ENCODE measurements around the gene LEKR1.
A peak's percentile ranks its signal among the peaks of the same experiment; 100 is the strongest.

The LEKR1 gene

GRCh38 chr3:157082305-157082982 lies 256.3 kb downstream of the LEKR1 start:
- no peaks in the 10 kb centered on the region for H3K36me3 ChIP-seq (ENCODE audit: insufficient read depth, low read length)
- peaks cover 27% of the 10 kb centered on the region for H3K4me1 ChIP-seq (ENCODE audit: insufficient read depth, low read length)
- H3K9me3 ChIP-seq (ENCODE audit: low read length), result no peaks in the 10 kb centered on the region
- H3K4me3 ChIP-seq (ENCODE audit: low read length), result no peak overlapping the region
- H3K27me3 ChIP-seq (ENCODE audit: insufficient read depth, low read length), result peaks cover 5% of the 10 kb centered on the region
- H2AFZ ChIP-seq (ENCODE audit: low read depth, low read length), result no peak overlapping the region

- H3K27me3 ChIP-seq (ENCODE audit: insufficient read depth, low read length), result peaks cover 5% of the 10 kb centered on the region
- H3K9me3 ChIP-seq (ENCODE audit: low read length), result no peaks in the 10 kb centered on the region
- no peaks in the 10 kb centered on the region for H3K36me3 ChIP-seq (ENCODE audit: insufficient read depth, low read length)
- H3K4me1 ChIP-seq (ENCODE audit: insufficient read depth, low read length), result peaks cover 36% of the 10 kb centered on the region
- H3K4me3 ChIP-seq (ENCODE audit: low read length), result no peak overlapping the region
- no peak overlapping the region for H2AFZ ChIP-seq (ENCODE audit: low read depth, low read length)
Observed at GRCh38 chr3:157083824-157084223, 257.7 kb downstream of the LEKR1 start.

GRCh38 chr3:157086060-157086750 lies 260.1 kb downstream of the LEKR1 start:
- Histone ChIP-seq H2AFZ (ENCODE audit: low read depth, low read length) (no peak overlapping the region), H3K4me1 (ENCODE audit: insufficient read depth, low read length) (peaks cover 23% of the 10 kb centered on the region), H3K36me3 (ENCODE audit: insufficient read depth, low read length) (no peaks in the 10 kb centered on the region), H3K9me3 (ENCODE audit: low read length) (no peaks in the 10 kb centered on the region), H3K4me3 (ENCODE audit: low read length) (no peak overlapping the region), H3K27me3 (ENCODE audit: insufficient read depth, low read length) (peaks cover 5% of the 10 kb centered on the region)

GRCh38 chr3:157086775-157087174 lies 260.6 kb downstream of the LEKR1 start:
- H2AFZ ChIP-seq (ENCODE audit: low read depth, low read length), result no peak overlapping the region
- no peaks in the 10 kb centered on the region for H3K9me3 ChIP-seq (ENCODE audit: low read length)
- H3K36me3 ChIP-seq (ENCODE audit: insufficient read depth, low read length), result no peaks in the 10 kb centered on the region
- H3K4me1 ChIP-seq (ENCODE audit: insufficient read depth, low read length), result peaks cover 19% of the 10 kb centered on the region
- peaks cover 5% of the 10 kb centered on the region for H3K27me3 ChIP-seq (ENCODE audit: insufficient read depth, low read length)
- H3K4me3 ChIP-seq (ENCODE audit: low read length), result no peak overlapping the region

GRCh38 chr3:157087373-157087772 lies 261.2 kb downstream of the LEKR1 start:
- no peaks in the 10 kb centered on the region for H3K36me3 ChIP-seq (ENCODE audit: insufficient read depth, low read length)
- no peaks in the 10 kb centered on the region for H3K9me3 ChIP-seq (ENCODE audit: low read length)
- peaks cover 16% of the 10 kb centered on the region for H3K4me1 ChIP-seq (ENCODE audit: insufficient read depth, low read length)
- H3K27me3 ChIP-seq (ENCODE audit: insufficient read depth, low read length), result peaks cover 7% of the 10 kb centered on the region
- H3K4me3 ChIP-seq (ENCODE audit: low read length), result peak overlapping the region; percentile 67
- no peak overlapping the region for H2AFZ ChIP-seq (ENCODE audit: low read depth, low read length)

- H3K27me3 ChIP-seq (ENCODE audit: insufficient read depth, low read length), result peaks cover 7% of the 10 kb centered on the region
- H3K4me3 ChIP-seq (ENCODE audit: low read length), result peak overlapping the region; percentile 67
- H3K9me3 ChIP-seq (ENCODE audit: low read length), result no peaks in the 10 kb centered on the region
Observed at GRCh38 chr3:157087780-157088600, 261.8 kb downstream of the LEKR1 start.

GRCh38 chr3:157088601-157089454 lies 262.7 kb downstream of the LEKR1 start:
- no peaks in the 10 kb centered on the region for H3K9me3 ChIP-seq (ENCODE audit: low read length)
- H3K27me3 ChIP-seq (ENCODE audit: insufficient read depth, low read length), result peaks cover 2% of the 10 kb centered on the region
- no peaks in the 10 kb centered on the region for H3K36me3 ChIP-seq (ENCODE audit: insufficient read depth, low read length)
- H3K4me3 ChIP-seq (ENCODE audit: low read length), result peak overlapping the region; percentile 67
- H3K4me1 ChIP-seq (ENCODE audit: insufficient read depth, low read length), result peaks cover 16% of the 10 kb centered on the region
- peak overlapping the region; percentile 61 for H2AFZ ChIP-seq (ENCODE audit: low read depth, low read length)

More at GRCh38 chr3:157087780-157088600, 261.8 kb downstream of the LEKR1 start:
- H2AFZ ChIP-seq (ENCODE audit: low read depth, low read length), result peak overlapping the region; percentile 61
- H3K36me3 ChIP-seq (ENCODE audit: insufficient read depth, low read length), result no peaks in the 10 kb centered on the region
- H3K4me1 ChIP-seq (ENCODE audit: insufficient read depth, low read length), result peaks cover 16% of the 10 kb centered on the region

- no peaks in the 10 kb centered on the region for H3K36me3 ChIP-seq (ENCODE audit: insufficient read depth, low read length)
- peak overlapping the region; percentile 27 for H3K4me3 ChIP-seq (ENCODE audit: low read length)
- H2AFZ ChIP-seq (ENCODE audit: low read depth, low read length), result peak overlapping the region; percentile 61
- H3K27me3 ChIP-seq (ENCODE audit: insufficient read depth, low read length), result peaks cover 2% of the 10 kb centered on the region
- H3K4me1 ChIP-seq (ENCODE audit: insufficient read depth, low read length), result peaks cover 16% of the 10 kb centered on the region
- H3K9me3 ChIP-seq (ENCODE audit: low read length), result no peaks in the 10 kb centered on the region
Observed at GRCh38 chr3:157089455-157090221, 263.5 kb downstream of the LEKR1 start.

- H3K4me1 ChIP-seq (ENCODE audit: insufficient read depth, low read length), result peaks cover 16% of the 10 kb centered on the region
- peaks cover 4% of the 10 kb centered on the region for H3K27me3 ChIP-seq (ENCODE audit: insufficient read depth, low read length)
- no peaks in the 10 kb centered on the region for H3K36me3 ChIP-seq (ENCODE audit: insufficient read depth, low read length)
- H2AFZ ChIP-seq (ENCODE audit: low read depth, low read length), result no peak overlapping the region
- no peaks in the 10 kb centered on the region for H3K9me3 ChIP-seq (ENCODE audit: low read length)
- H3K4me3 ChIP-seq (ENCODE audit: low read length), result no peak overlapping the region
Observed at GRCh38 chr3:157091083-157091833, 265.1 kb downstream of the LEKR1 start.

GRCh38 chr3:157092230-157092629 lies 266.1 kb downstream of the LEKR1 start:
- Histone ChIP-seq H3K4me3 (ENCODE audit: low read length) (no peak overlapping the region), H2AFZ (ENCODE audit: low read depth, low read length) (no peak overlapping the region), H3K4me1 (ENCODE audit: insufficient read depth, low read length) (peaks cover 14% of the 10 kb centered on the region), H3K27me3 (ENCODE audit: insufficient read depth, low read length) (peaks cover 11% of the 10 kb centered on the region), H3K36me3 (ENCODE audit: insufficient read depth, low read length) (no peaks in the 10 kb centered on the region), H3K9me3 (ENCODE audit: low read length) (no peaks in the 10 kb centered on the region)

- no peaks in the 10 kb centered on the region for H3K9me3 ChIP-seq (ENCODE audit: low read length)
- peaks cover 5% of the 10 kb centered on the region for H3K4me1 ChIP-seq (ENCODE audit: insufficient read depth, low read length)
- H3K36me3 ChIP-seq (ENCODE audit: insufficient read depth, low read length), result no peaks in the 10 kb centered on the region
- peaks cover 11% of the 10 kb centered on the region for H3K27me3 ChIP-seq (ENCODE audit: insufficient read depth, low read length)
- no peak overlapping the region for H2AFZ ChIP-seq (ENCODE audit: low read depth, low read length)
- H3K4me3 ChIP-seq (ENCODE audit: low read length), result no peak overlapping the region
Observed at GRCh38 chr3:157093096-157093495, 266.9 kb downstream of the LEKR1 start.

Measured in neuron (in vitro differentiated cells).